Activated CD8-positive, alpha-beta memory T cell treated with anti-CD3 and anti-CD28 coated beads, Interleukin-2, amount 50 U/mL, for 1 hour (primary cell): ENCODE data around the gene PLOD2.
"Not testable (repeated sequence)": the region's sequence is repeated elsewhere in the genome, so short reads cannot be mapped to it uniquely, and the experiment has no call there.

Source experiments
- DNase-seq: peaks from one replicate; pipeline ENCODE4 v3.0.0-alpha.2; 2020; ENCODE audit errors: extremely low read depth

Gene PLOD2

GRCh38 chr3:146139586-146140110, 21.3 kb downstream of the PLOD2 start:
- no peak for DNase-seq

GRCh38 chr3:146138902-146139301, 22.1 kb downstream of the PLOD2 start:
- no peak for DNase-seq

GRCh38 chr3:146136647-146137046, 24.3 kb downstream of the PLOD2 start:
- DNase-seq: no peak

DNA sequence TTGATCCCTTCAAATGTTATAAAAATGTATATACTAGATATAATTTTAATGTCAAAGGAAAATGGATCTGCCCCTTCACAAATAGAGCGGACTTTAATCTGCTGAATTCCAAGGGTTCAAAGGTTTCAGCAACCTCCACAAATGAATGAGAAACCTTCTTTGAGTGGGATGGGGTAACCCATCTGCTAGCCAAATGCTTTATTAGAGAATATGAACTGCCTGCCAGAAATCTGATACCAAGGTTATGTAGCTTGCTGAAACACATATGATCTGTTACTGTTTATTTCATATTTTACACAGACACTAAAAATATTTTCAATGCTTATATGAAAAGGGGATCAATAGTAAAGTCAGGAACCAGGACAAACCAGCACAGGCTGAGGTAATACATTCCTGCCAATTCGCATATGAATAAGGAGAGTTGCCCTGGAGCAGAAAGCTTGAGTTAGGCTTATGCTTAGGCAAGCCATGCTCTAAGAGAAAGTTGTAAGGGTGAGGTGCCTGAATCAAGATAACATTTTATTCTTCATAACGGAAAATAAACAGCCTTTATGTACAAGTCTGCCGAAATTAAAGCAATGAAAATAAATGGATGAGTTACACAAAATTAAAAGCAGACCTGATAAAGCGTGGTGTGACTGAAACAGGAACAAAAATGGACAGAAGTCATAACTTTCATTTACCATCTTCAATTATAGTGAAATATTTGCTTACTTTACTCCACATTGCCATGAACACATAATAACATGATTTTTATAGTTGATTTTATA, 26.5 kb downstream of the PLOD2 start:
- DNase-seq: no peak

- DNase-seq: no peak
Measured at GRCh38 chr3:146133441-146133840, 27.5 kb downstream of the PLOD2 start.

GRCh38 chr3:146131616-146132410, 29.2 kb downstream of the PLOD2 start:
- DNase-seq: no peak

GRCh38 chr3:146130881-146131371, 30.1 kb downstream of the PLOD2 start:
- no peak for DNase-seq

- DNase-seq: no peak
Measured at GRCh38 chr3:146129750-146130149, 31.2 kb downstream of the PLOD2 start.

- DNase-seq: no peak
Measured at GRCh38 chr3:146128939-146129338, 32.0 kb downstream of the PLOD2 start.

- no peak for DNase-seq
Measured at GRCh38 chr3:146128179-146128578, 32.8 kb downstream of the PLOD2 start.

DNA sequence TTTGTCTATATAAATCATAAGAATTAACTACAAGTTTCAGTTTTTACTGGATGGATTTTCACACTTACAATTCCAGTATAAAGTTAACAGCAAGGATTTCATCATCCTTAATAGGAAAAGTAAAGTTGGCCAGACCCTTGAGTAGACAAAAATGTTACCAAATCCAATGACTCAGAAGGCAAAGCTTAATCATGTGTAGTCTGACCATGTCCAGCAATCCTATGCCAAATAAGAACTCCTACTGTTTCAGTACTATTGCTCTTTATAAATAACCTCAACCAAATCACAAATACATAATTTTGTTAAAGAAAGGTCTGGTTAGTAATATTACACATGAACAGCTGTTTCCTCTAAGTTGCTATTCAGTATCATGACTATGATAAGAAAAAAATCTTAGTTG, 35.0 kb downstream of the PLOD2 start:
- no peak for DNase-seq

DNA sequence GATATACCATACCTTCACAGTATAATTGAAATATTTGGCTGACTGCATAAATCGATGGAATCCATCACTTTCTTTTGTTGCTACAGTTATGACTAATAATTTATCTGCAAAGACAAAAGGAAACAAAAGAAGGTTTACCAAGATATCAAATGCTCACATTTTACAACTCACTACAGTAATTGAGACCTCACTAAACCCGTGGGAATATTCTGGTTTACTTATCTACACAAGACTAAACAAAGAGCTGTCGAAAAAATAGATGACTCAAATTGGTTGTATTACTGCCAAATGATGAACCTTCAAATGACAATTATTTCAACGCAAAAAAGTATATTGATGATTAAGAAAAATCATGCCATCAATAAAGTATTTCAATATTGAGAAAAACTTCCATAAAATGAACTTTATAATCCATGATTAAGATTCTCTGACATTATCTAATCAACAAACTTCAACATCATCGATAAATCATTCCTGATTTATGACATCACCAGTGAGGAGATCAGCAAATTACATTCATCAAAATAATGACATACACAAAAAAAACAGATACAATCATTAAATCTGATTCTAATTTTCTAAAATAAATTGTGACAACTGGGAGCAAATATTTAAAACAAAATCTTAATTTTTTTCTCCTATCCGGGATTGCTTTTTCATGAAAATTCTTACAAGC, 36.7 kb downstream of the PLOD2 start:
- DNase-seq: no peak

GRCh38 chr3:146117406-146118285, 43.3 kb downstream of the PLOD2 start:
- no peak for DNase-seq

DNA sequence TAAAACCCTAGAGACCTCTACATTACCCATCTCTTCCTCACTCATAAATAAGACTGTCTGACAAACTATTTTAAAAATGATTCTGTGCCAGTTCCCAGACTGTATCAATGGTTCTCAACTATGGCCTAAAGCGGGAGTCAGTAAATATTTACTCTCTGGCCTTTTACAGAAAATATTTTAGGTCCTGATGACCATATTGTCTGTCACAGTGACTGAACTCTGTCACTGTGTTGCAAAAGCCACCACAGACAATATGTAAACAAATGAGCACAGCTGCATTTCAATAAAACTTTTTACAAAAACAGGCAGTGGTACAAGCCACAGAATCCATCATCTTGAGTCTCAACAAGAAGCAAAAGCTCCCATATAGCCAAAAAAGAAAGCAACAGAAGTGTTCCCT, 45.4 kb downstream of the PLOD2 start:
- no peak for DNase-seq

DNA sequence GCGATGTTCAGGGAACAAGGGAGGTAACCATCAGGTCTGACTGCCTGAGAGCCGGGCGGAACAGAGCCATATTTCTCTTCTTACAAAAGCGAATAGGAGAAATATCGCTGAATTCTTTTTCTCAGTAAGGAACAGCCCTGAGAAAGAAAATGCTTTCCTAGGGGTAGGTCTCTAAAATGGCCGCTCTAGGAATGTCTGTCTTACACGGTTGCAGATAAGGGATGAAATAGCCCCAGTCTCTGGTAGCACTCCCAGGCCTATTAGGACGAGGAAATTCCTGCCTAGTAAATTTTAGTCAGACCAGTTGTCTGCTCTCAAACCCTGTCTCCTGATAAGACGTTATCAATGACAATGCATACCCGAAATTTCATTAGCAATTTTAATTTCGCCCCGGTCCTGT, 47.2 kb downstream of the PLOD2 start:
- DNase-seq: not testable (repeated sequence)

- no peak for DNase-seq
Measured at GRCh38 chr3:146111337-146111736, 49.6 kb downstream of the PLOD2 start.

DNA sequence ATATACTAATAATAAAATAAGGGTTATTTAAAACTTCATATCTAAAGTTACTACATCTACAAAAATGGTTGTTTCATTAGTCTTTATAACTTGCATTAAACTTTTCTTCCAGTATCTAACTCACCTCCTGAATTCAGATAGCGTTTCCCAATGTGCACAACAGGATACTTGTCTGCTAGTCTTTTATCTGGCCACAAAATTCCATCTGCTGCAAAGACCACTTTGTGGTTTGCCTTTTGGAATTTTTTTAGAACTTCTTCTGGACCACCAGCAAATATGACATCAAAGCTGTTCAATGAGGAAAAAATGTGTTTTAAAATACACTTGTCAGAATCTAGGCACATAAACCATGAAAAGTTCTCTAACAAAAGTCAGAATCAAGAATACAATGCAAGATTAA, 50.8 kb downstream of the PLOD2 start:
- DNase-seq: no peak

DNA sequence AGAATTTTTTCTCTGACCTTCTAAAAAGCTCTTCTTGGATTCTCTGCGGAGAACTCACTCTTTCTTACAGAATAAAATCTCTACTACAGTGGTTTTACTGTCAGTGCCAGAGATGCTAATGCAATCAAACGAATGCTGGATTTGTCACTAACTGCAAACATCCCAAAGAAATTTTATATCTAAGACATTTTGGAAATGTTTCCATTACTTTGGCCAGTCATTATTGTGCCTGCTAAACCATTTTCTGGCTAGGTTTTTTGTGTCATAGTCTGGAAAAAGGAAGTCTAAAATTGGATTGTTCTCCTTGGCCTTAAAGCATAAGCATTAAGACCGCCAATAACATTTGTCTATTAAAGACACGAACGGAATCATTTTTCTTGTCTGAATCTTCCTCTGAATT, 54.0 kb downstream of the PLOD2 start:
- no peak for DNase-seq

DNA sequence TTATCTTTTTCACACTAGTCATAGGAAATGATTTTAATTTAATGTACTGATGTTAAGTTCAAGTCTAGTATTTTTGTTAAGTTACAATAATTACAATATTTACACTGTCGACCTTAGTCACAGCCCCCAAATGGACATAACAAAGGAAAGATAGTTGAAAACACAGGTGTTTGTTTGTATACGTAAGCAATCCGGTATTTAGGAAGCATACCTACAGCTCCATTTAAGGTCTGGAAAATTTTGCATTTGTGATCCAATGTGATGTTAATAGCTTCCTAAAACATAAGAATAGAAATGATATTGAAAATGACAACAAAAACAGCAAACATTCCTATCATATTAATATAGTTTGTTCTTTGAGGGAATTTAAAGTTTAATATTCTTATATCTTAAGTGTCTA, 56.9 kb downstream of the PLOD2 start:
- DNase-seq: no peak

DNA sequence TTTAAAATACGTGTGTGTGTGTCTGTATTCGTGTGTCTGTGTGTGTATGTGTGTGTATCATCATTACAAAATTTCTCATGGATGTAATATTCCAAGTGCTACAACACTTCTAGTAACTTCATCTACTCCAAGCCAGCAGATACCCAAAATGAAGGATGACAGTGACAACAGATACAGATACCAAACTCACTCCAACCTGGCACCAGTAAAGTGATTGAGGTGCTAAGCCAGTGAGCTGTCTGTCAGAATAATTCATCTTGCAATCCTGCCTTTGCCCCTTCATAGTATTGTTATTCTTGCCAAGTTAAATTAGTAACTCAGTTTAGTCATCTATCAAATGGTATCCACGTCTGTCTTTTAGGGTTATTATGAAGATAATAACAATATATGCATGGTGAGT, 58.1 kb downstream of the PLOD2 start:
- no peak for DNase-seq

GRCh38 chr3:146101538-146101937, 59.4 kb downstream of the PLOD2 start:
- no peak for DNase-seq
